H1 (cell line): Measurements from ENCODE around the gene CELA2A. TPM values are rescaled to one million over a fixed set of nuclear protein-coding genes. Genes with fewer than 3 reads are reported as not detected.
"Not testable (repeated sequence)": the region's sequence is repeated elsewhere in the genome, so short reads cannot be mapped to it uniquely, and the experiment has no call there.

Source experiments
- CTCF ChIA-PET: fragments of 300-600 bp; sonication (Branson Sonifier 250); formaldehyde crosslinking; loops from one replicate; lab custom pipeline; 2021; ENCODE audit not compliant: partially characterized antibody; lab: Charles Lee
- POLR2A ChIA-PET: fragments of 300-600 bp; sonication (Branson Sonifier 250); formaldehyde crosslinking; loops from one replicate; lab custom pipeline; 2021; ENCODE audit warnings: inconsistent platforms; ENCODE audit not compliant: partially characterized antibody; lab: Charles Lee
- DNase-seq, 2 experiments: peaks; one replicate each; pipeline versions ENCODE4 v3.0.0 to v3.0.0-alpha.2; 2010 to 2022; ENCODE audit warnings: low spot score in 2 of 2, low read depth in 1 of 2, mixed read lengths in 1 of 2
- FAIRE-seq: peaks from 2 replicates; lab custom pipeline; 2011; peaks lifted over from hg19 to GRCh38; lab: Jason Lieb, UNC
- H2AFZ ChIP-seq: 2 replicates; pipeline ENCODE4 v1.8.1; 2012; ENCODE audit warnings: low read length, inconsistent platforms
- H2AK5ac ChIP-seq: 2 replicates; pipeline ENCODE4 v1.6.1; 2013; ENCODE audit warnings: low read depth, low read length
- H2BK120ac ChIP-seq: replicated peaks from 2 replicates; pipeline ENCODE3; 2013; ENCODE audit warnings: low read depth, low read length, inconsistent platforms
- H2BK12ac ChIP-seq: 2 replicates; pipeline ENCODE4 v1.6.1; 2013; ENCODE audit warnings: low read depth, low read length
- H2BK15ac ChIP-seq: 2 replicates; pipeline ENCODE4 v1.6.1; 2013; ENCODE audit warnings: low read length
- H2BK20ac ChIP-seq: 2 replicates; pipeline ENCODE4 v1.6.1; 2013; ENCODE audit warnings: low read length
- H2BK5ac ChIP-seq: 2 replicates; pipeline ENCODE4 v1.6.1; 2013; ENCODE audit warnings: low read depth, low read length
- H3K14ac ChIP-seq: 2 replicates; pipeline ENCODE4 v1.6.1; 2013; ENCODE audit warnings: inconsistent platforms; ENCODE audit not compliant: insufficient read length
- H3K18ac ChIP-seq: 2 replicates; pipeline ENCODE4 v1.6.1; 2013; ENCODE audit warnings: low read length; ENCODE audit errors: extremely low read depth
- H3K23ac ChIP-seq: 2 replicates; pipeline ENCODE4 v1.6.1; 2013; ENCODE audit warnings: inconsistent platforms; ENCODE audit not compliant: insufficient read length
- H3K23me2 ChIP-seq: 2 replicates; pipeline ENCODE4 v1.6.1; 2013; ENCODE audit warnings: low read depth, low read length
- H3K27ac ChIP-seq: 2 replicates; pipeline ENCODE4 v1.6.1; 2011; ENCODE audit warnings: low read depth, low read length, inconsistent platforms
- H3K27me3 ChIP-seq, 4 experiments: replicated peaks in 1 of 4; 1 replicate in 1 of 4; 2 replicates in 3 of 4; pipeline versions ENCODE4 v1.6.1 to v1.8.1; 2011 to 2013; ENCODE audit warnings: low read length in 3 of 4, mild to moderate bottlenecking in 3 of 4, inconsistent platforms in 2 of 4, mixed read lengths in 2 of 4, moderate library complexity in 1 of 4; ENCODE audit not compliant: control insufficient read depth in 3 of 4, insufficient read depth in 3 of 4; ENCODE audit errors: extremely low read depth in 1 of 4
- H3K36me3 ChIP-seq, 4 experiments: 2 replicates each; pipeline versions ENCODE4 v1.6.1 to v1.8.1; 2011 to 2013; ENCODE audit warnings: mild to moderate bottlenecking in 4 of 4, low read length in 3 of 4, moderate library complexity in 2 of 4, control low read depth in 1 of 4, inconsistent platforms in 1 of 4; ENCODE audit not compliant: insufficient read depth in 4 of 4, control insufficient read depth in 2 of 4
- H3K4ac ChIP-seq: replicated peaks from 2 replicates; pipeline ENCODE3; 2013; ENCODE audit warnings: low read length, low read depth, mixed read lengths, inconsistent platforms; ENCODE audit not compliant: insufficient read length
- H3K4me1 ChIP-seq, 4 experiments: replicated peaks in 1 of 4; 1 replicate in 1 of 4; 2 replicates in 3 of 4; pipeline versions ENCODE4 v1.6.1 to v1.8.1; 2011 to 2013; ENCODE audit warnings: low read length in 3 of 4, inconsistent platforms in 2 of 4, mixed read lengths in 1 of 4; ENCODE audit not compliant: insufficient read depth in 4 of 4, control insufficient read depth in 3 of 4
- H3K4me2 ChIP-seq, 2 experiments: 2 replicates each; pipeline versions ENCODE4 v1.6.1 to v1.8.1; 2011 to 2013; ENCODE audit warnings: low read depth in 2 of 2, low read length in 2 of 2, control low read depth in 1 of 2, inconsistent platforms in 1 of 2, mild to moderate bottlenecking in 1 of 2; ENCODE audit not compliant: insufficient read depth in 1 of 2
- H3K4me3 ChIP-seq, 4 experiments: fragments of 200-600, 300-600 bp in 1 of 4; sonication (generic), shearing (Covaris generic), sonication (Bioruptor Twin) in 1 of 4; 2 replicates each; pipeline versions ENCODE4 v1.5.1 to v1.8.1; 2011 to 2016; ENCODE audit warnings: low read length in 4 of 4, low read depth in 3 of 4, control low read depth in 2 of 4, inconsistent platforms in 2 of 4, mild to moderate bottlenecking in 2 of 4, mixed read lengths in 1 of 4, moderate library complexity in 1 of 4; ENCODE audit not compliant: insufficient read depth in 2 of 4; ENCODE audit errors: extremely low read depth in 1 of 4
- H3K56ac ChIP-seq: replicated peaks from 2 replicates; pipeline ENCODE3; 2013; ENCODE audit warnings: low read depth, mild to moderate bottlenecking, mixed read lengths, low read length, inconsistent platforms; ENCODE audit not compliant: insufficient read length
- H3K79me1 ChIP-seq: 2 replicates; pipeline ENCODE4 v1.6.1; 2013; ENCODE audit warnings: low read depth, low read length, control low read depth
- H3K79me2 ChIP-seq, 2 experiments: 2 replicates each; pipeline versions ENCODE4 v1.6.1 to v1.8.1; 2012 to 2013; ENCODE audit warnings: low read length in 2 of 2, mild to moderate bottlenecking in 2 of 2, inconsistent platforms in 1 of 2; ENCODE audit not compliant: insufficient read depth in 2 of 2, control insufficient read depth in 1 of 2
- H3K9ac ChIP-seq, 4 experiments: replicated peaks in 1 of 4; 1 replicate in 1 of 4; 2 replicates in 3 of 4; pipeline versions ENCODE4 v1.6.1 to v1.8.1; 2011 to 2013; ENCODE audit warnings: low read depth in 3 of 4, low read length in 3 of 4, control low read depth in 2 of 4, mild to moderate bottlenecking in 2 of 4, moderate library complexity in 2 of 4, inconsistent platforms in 1 of 4; ENCODE audit errors: extremely low read depth in 1 of 4
- H3K9me3 ChIP-seq, 2 experiments: 2 replicates each; pipeline versions ENCODE4 v1.6.1 to v1.8.1; 2012 to 2013; ENCODE audit warnings: mild to moderate bottlenecking in 2 of 2, moderate library complexity in 2 of 2, control low read depth in 1 of 2, inconsistent platforms in 1 of 2, low read depth in 1 of 2, low read length in 1 of 2, mixed read lengths in 1 of 2; ENCODE audit not compliant: insufficient read depth in 2 of 2
- H4K20me1 ChIP-seq, 2 experiments: replicated peaks in 1 of 2; 2 replicates each; pipeline versions ENCODE3 to v1.8.1; 2011 to 2013; ENCODE audit warnings: inconsistent platforms in 2 of 2, low read length in 2 of 2, mild to moderate bottlenecking in 1 of 2; ENCODE audit not compliant: insufficient read depth in 2 of 2, control insufficient read depth in 1 of 2
- H4K5ac ChIP-seq: 2 replicates; pipeline ENCODE4 v1.6.1; 2013; ENCODE audit warnings: low read length, low read depth, mixed read lengths, inconsistent platforms; ENCODE audit not compliant: insufficient read length
- H4K8ac ChIP-seq: 2 replicates; pipeline ENCODE4 v1.8.0; 2013; ENCODE audit warnings: mild to moderate bottlenecking, moderate library complexity, low read length, inconsistent platforms; ENCODE audit not compliant: insufficient read depth; ENCODE audit errors: extremely low read depth
- H4K91ac ChIP-seq: replicated peaks from 2 replicates; pipeline ENCODE3; 2013; ENCODE audit warnings: low read length, mixed read lengths, inconsistent platforms; ENCODE audit not compliant: insufficient read length
- WGBS, 2 experiments: shearing (Covaris generic) in 1 of 2; methylation state at CpG; one replicate each; pipeline versions ENCODE4 v1.1.6 to v1.1.7; 2013 to 2015; ENCODE audit warnings: low lambda C conversion rate in 2 of 2, mixed read lengths in 2 of 2, inconsistent platforms in 1 of 2, low coverage in 1 of 2, missing lambda C conversion rate in 1 of 2; ENCODE audit not compliant: insufficient replicate concordance in 2 of 2, insufficient coverage in 1 of 2, insufficient read length in 1 of 2; ENCODE audit errors: extremely low coverage in 1 of 2, missing lambda C conversion rate in 1 of 2; 5-methylcytosine and 5-hydroxymethylcytosine counted together
- polyA plus RNA-seq, 7 experiments: library from polyadenylated mRNA; depleted of rRNA in 3 of 7; stranded (reverse) in 5 of 7; unstranded in 2 of 7; fragments of >200 nt in 5 of 7; fragments of 200-250 nt in 2 of 7; gene quantifications; 1 replicate in 5 of 7; 2 replicates in 1 of 7; 4 replicates in 1 of 7; pipeline versions ENCODE4 v1.2.1 to v1.2.3, GENCODE V29; 2011 to 2013; ENCODE audit warnings: missing spikeins in 2 of 7, mixed read lengths in 2 of 7
- total RNA-seq: library from RNA; stranded (reverse); fragmentation: NEBNext Ultra II Directional; extraction: Animal tissue kit (Norgen Biotek cat#: 25700); gene quantifications from 2 replicates; pipeline ENCODE4 v1.2.1, GENCODE V29; 2021

The CELA2A gene
- total and polyA plus RNA-seq, 2 of the 8 experiments (the other 6 are each of a cell fraction or from before 2014, with no cell fraction given): not detected

GRCh38 chr1:15482455-15482854 lies 25.9 kb downstream of the CELA2A start:
- H4K5ac ChIP-seq, POLR2A ChIA-PET, H2AFZ ChIP-seq, H2BK15ac ChIP-seq, H3K9me3 ChIP-seq, H2BK12ac ChIP-seq, H3K4me3 ChIP-seq, CTCF ChIA-PET, H3K27ac ChIP-seq, H3K14ac ChIP-seq, H3K18ac ChIP-seq, H3K36me3 ChIP-seq, H3K56ac ChIP-seq, H3K27me3 ChIP-seq, H3K23ac ChIP-seq, H2BK120ac ChIP-seq, H4K20me1 ChIP-seq, H3K9ac ChIP-seq, H4K8ac ChIP-seq, FAIRE-seq, H2BK20ac ChIP-seq, H3K79me2 ChIP-seq, H2BK5ac ChIP-seq, H3K4me2 ChIP-seq, H4K91ac ChIP-seq, H3K4me1 ChIP-seq, H2AK5ac ChIP-seq, H3K4ac ChIP-seq, H3K79me1 ChIP-seq, DNase-seq, H3K23me2 ChIP-seq: not testable (repeated sequence)
- WGBS, 2 experiments: 75% methylated on average over 5 of the region's 6 CpGs; no CpG with 5 or more reads in 1 of the 2 experiments

- H3K23me2 ChIP-seq, CTCF ChIA-PET: not testable (repeated sequence)
These were observed 26.5 kb downstream of the CELA2A start for GRCh38 chr1:15482983-15483543.

More at GRCh38 chr1:15482983-15483543, 26.5 kb downstream of the CELA2A start:
- not testable (repeated sequence) for H2BK15ac ChIP-seq, H3K4me2 ChIP-seq, H2BK12ac ChIP-seq, H2BK120ac ChIP-seq, H3K4me3 ChIP-seq, H3K56ac ChIP-seq, H3K79me2 ChIP-seq, H3K27me3 ChIP-seq, H3K4me1 ChIP-seq, H4K91ac ChIP-seq, H3K9me3 ChIP-seq, H4K20me1 ChIP-seq, H3K23ac ChIP-seq, H2BK5ac ChIP-seq, H2AFZ ChIP-seq, H3K27ac ChIP-seq, H4K8ac ChIP-seq, H3K9ac ChIP-seq, H3K4ac ChIP-seq, H2AK5ac ChIP-seq, FAIRE-seq, H3K18ac ChIP-seq, H3K79me1 ChIP-seq, H4K5ac ChIP-seq, H3K36me3 ChIP-seq, H3K14ac ChIP-seq, DNase-seq, H2BK20ac ChIP-seq
- POLR2A ChIA-PET: interaction anchor here (0.9 kb wide), 1 partner anchor 44 kb away, joined by 3 read pairs; no protein-coding TSS in a partner anchor
- 93% methylated on average over 10 of the region's 16 CpGs; no CpG with 5 or more reads in 1 of the 2 experiments for WGBS, 2 experiments
